Activated CD8-positive, alpha-beta T cell treated with anti-CD3 and anti-CD28 coated beads, Interleukin-2, amount 10 ng/mL, durations not matched to agents 7 days and 5 days (primary cell): Measurements from ENCODE around the gene IL1RAPL1. TPM values are rescaled to one million over a fixed set of nuclear protein-coding genes. Genes with fewer than 3 reads are reported as not detected.
"Not testable (repeated sequence)": the region's sequence is repeated elsewhere in the genome, so short reads cannot be mapped to it uniquely, and the experiment has no call there.

Experiments
- ATAC-seq: fragments of 150-1000 bp; cut with Tn5 transposase; one replicate; pipeline ENCODE4 v1.10.0; 2021; ENCODE audit warnings: moderate library complexity
- CTCF ChIA-PET: fragments of 350-600 bp; sonication (Branson Sonifier 250); formaldehyde crosslinking; loops from one replicate; lab custom pipeline; 2021; ENCODE audit warnings: antibody characterized with exemption; lab: Charles Lee
- POLR2A ChIA-PET: fragments of 350-600 bp; sonication (Branson Sonifier 250); formaldehyde crosslinking; loops from one replicate; lab custom pipeline; 2021; ENCODE audit warnings: antibody characterized with exemption; lab: Charles Lee
- DNase-seq: peaks from one replicate; pipeline ENCODE4 v3.0.0-alpha.2; 2020
- H3K27ac Mint-ChIP-seq: one replicate; pipeline ENCODE4 v1.8.0; 2021; ENCODE audit warnings: mild to moderate bottlenecking, mixed read lengths
- H3K27me3 Mint-ChIP-seq: one replicate; pipeline ENCODE4 v1.8.0; 2021; ENCODE audit warnings: low read depth, mixed read lengths
- H3K36me3 Mint-ChIP-seq: one replicate; pipeline ENCODE4 v1.8.0; 2021; ENCODE audit warnings: low read depth, mixed read lengths
- H3K4me1 Mint-ChIP-seq: one replicate; pipeline ENCODE4 v1.8.0; 2021; ENCODE audit warnings: low read depth, mixed read lengths
- H3K4me3 Mint-ChIP-seq: one replicate; pipeline ENCODE4 v1.8.0; 2021; ENCODE audit warnings: mild to moderate bottlenecking, mixed read lengths
- H3K9me3 Mint-ChIP-seq: one replicate; pipeline ENCODE4 v1.8.0; 2022; ENCODE audit warnings: mixed read lengths; ENCODE audit not compliant: insufficient read depth
- total RNA-seq, 2 experiments: library from RNA; stranded (reverse); gene quantifications; one replicate each; pipeline ENCODE4 v1.2.3, GENCODE V29; 2021

IL1RAPL1 gene
- total RNA-seq, 2 experiments from 2014 or later = not detected

DNA sequence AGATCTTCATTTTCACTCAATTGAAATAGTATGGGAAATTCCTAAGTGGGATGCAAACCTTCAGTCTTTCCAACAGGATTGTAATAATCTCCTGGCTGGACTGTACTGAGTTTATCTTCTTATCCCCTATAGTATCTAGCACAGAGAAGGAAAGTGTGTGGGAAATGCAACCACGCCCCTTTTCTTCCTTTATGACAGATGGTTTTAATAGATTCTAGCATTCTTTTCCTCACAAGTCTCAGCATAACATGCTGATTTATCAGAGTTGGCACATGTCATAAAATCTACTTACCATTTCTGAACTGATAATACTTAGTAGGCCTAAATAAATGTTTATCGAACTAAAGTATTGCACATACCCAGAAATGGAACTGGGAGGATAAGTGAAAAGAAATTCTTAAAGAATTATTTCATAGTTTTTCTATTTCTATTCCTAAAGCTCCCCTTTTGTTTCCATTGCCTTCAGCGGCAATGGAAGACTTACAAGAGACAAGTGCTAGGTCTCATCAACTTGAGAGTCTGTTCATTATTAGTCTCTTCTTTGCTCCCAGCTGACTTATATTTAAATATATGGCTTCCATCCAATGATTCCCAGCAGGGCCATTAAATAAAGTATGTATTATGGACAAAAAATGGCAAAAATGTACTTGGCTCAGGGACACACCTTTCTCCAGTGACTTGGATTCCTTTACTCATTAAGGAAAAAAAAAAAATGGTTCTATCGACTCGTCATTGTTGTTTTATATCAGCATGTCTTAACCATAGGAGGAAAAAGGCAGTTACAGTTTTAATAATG is 484.5 kb downstream of the IL1RAPL1 start:
- DNase-seq = no peak
- ChIA-PET POLR2A (no interaction called here), CTCF (no interaction called here)
- Mint-ChIP-seq H3K9me3 (no peaks in the 10 kb centered on the region), H3K36me3 (no peaks in the 10 kb centered on the region), H3K27ac (no peak overlapping the region), H3K4me1 (no peaks in the 10 kb centered on the region), H3K27me3 (no peaks in the 10 kb centered on the region), H3K4me3 (no peak overlapping the region)
- ATAC-seq = no peak

DNA sequence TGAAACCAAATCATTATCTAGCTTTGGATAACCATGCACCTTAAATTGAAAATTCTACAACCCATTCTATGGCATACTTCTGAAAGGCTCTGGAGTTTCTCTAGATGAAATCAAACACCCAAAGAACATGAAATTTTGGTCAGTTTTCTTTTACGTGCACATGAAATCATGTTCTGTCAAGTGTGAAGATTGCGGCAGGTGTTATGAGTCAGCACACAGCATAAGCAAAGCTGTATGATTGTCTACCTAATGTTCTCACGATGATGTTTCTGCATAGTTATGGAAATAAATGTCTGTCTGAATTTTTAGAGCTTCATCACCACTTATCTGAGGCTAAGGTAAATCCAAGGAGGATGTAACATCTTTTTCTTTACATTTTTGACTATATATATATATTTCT is 495.3 kb downstream of the IL1RAPL1 start:
- DNase-seq = no peak
- ATAC-seq = no peak
- Mint-ChIP-seq H3K27ac (no peak overlapping the region), H3K4me3 (no peak overlapping the region), H3K27me3 (no peaks in the 10 kb centered on the region), H3K36me3 (no peaks in the 10 kb centered on the region), H3K9me3 (peaks cover 3% of the 10 kb centered on the region), H3K4me1 (no peaks in the 10 kb centered on the region)
- ChIA-PET CTCF (no interaction called here), POLR2A (no interaction called here)

DNA sequence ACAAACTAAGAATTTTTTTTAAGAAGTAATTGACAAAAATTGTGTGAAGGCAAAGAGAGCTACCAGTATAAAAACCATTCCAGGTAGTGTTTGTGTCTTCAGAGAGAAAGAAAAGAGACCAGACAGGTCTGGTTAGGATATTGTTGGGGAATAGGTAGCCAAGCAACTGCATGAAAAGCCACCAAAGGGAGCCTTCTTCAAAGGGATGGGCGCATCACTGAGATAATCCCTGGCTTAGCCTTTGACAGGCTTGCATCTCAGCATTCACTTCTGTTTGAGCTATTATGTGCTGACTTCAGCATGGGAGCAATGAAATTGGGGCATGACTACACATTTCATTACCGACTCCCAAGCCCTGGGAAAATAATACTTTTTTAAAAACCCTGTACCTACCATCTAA is 496.6 kb downstream of the IL1RAPL1 start:
- Mint-ChIP-seq H3K4me3 (no peak overlapping the region), H3K27ac (no peak overlapping the region), H3K36me3 (no peaks in the 10 kb centered on the region), H3K4me1 (no peaks in the 10 kb centered on the region), H3K27me3 (no peaks in the 10 kb centered on the region), H3K9me3 (no peaks in the 10 kb centered on the region)
- no peak for DNase-seq
- POLR2A ChIA-PET = no interaction called here
- CTCF ChIA-PET = no interaction called here
- no peak for ATAC-seq

DNA sequence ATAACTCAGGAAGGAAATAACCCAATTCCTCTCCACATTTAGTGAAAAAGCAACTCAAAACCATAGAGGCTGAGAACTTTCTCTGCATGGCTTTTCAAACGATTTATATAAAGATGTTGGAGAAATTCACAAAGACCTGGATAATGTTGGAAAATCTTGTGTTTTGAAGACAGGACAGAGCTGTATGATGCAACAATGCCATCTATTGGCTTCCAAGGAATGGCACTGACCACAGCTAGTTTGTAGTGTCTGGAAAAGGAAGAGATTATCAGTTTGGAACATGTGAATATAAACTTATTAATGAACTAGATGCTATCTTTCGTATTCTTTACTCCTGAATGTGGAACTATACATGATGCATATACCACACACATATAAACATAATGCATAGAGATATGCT is 503.6 kb downstream of the IL1RAPL1 start:
- ATAC-seq (no peak), DNase-seq (no peak)
- H3K36me3 Mint-ChIP-seq = no peaks in the 10 kb centered on the region
- no peaks in the 10 kb centered on the region for H3K27me3 Mint-ChIP-seq
- no peaks in the 10 kb centered on the region for H3K4me1 Mint-ChIP-seq
- CTCF ChIA-PET = interaction anchor here (0.6 kb wide), 1 partner anchor 85 kb away, joined by 3 read pairs; no protein-coding TSS in a partner anchor
- POLR2A ChIA-PET = no interaction called here
- H3K4me3 Mint-ChIP-seq = no peak overlapping the region
- no peaks in the 10 kb centered on the region for H3K9me3 Mint-ChIP-seq
- no peak overlapping the region for H3K27ac Mint-ChIP-seq

DNA sequence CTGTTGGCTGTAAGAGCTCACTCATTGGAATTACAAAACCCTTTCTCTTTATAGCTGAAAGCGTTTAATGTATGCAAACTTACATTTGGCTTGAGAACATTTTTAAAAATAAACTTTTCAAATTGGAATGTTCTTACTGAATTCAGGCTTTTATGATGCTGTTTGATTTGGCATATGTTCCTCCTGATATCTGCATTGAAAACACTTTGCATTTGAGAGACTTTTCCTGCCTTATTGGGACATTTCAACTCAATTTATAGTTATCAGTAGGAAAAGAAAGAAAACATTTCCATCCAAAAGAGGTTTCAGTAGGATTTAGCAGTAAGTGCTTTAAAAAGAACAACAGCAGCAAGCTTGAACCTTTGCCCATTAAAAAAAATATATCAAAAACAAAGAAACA is 520.0 kb downstream of the IL1RAPL1 start:
- no peak overlapping the region for H3K27ac Mint-ChIP-seq
- CTCF ChIA-PET = no interaction called here
- H3K4me3 Mint-ChIP-seq = no peak overlapping the region
- H3K27me3 Mint-ChIP-seq = no peaks in the 10 kb centered on the region
- H3K9me3 Mint-ChIP-seq = peaks cover 4% of the 10 kb centered on the region
- DNase-seq (no peak), ATAC-seq (no peak)
- no peaks in the 10 kb centered on the region for H3K36me3 Mint-ChIP-seq
- no peaks in the 10 kb centered on the region for H3K4me1 Mint-ChIP-seq
- POLR2A ChIA-PET = no interaction called here

DNA sequence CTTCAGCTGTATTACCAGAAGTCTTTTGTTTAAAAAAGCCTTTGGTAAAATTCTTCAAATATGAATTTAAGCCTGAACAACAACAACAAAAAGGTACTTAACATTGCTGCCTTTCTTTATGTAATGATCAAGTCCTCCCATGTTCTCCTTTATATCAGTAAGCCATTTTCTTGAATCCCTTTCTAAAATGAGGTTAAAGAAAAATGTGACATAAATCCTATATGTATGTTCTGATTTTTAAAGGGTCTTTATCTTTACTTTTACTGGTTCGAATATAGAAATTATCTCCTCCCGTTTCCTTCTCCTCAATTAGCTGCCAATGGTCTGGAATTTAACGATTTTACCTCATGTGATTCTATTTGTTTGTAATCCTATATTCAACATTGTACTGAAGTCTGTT is 522.8 kb downstream of the IL1RAPL1 start:
- Mint-ChIP-seq H3K27me3 (no peaks in the 10 kb centered on the region), H3K9me3 (peaks cover 4% of the 10 kb centered on the region), H3K27ac (no peak overlapping the region), H3K4me1 (no peaks in the 10 kb centered on the region), H3K36me3 (no peaks in the 10 kb centered on the region), H3K4me3 (no peak overlapping the region)
- DNase-seq (no peak), ATAC-seq (no peak)
- POLR2A ChIA-PET = no interaction called here
- CTCF ChIA-PET = no interaction called here

DNA sequence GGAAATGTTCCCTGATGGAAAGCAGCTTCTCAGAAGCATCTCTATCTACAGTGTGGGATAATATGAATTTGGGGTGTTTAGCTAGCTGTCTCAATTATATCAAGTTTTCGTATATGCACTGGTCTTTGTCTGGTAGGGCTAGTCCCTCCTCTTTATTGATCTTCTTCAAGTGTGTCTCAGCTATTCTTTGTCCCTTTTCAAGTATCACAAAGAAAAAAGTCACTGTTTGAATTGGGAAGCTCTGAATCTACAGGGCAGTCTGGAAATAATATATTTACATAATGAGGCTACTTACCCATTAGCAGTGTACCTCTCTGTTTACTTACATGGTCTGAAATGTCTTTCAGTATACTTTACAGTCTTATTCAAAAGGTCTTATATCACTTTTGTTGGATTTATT is 526.0 kb downstream of the IL1RAPL1 start:
- Mint-ChIP-seq H3K4me1 (no peaks in the 10 kb centered on the region), H3K9me3 (no peaks in the 10 kb centered on the region), H3K27ac (no peak overlapping the region), H3K27me3 (no peaks in the 10 kb centered on the region), H3K4me3 (no peak overlapping the region), H3K36me3 (no peaks in the 10 kb centered on the region)
- DNase-seq (no peak), ATAC-seq (no peak)
- CTCF ChIA-PET = no interaction called here
- POLR2A ChIA-PET = no interaction called here

DNA sequence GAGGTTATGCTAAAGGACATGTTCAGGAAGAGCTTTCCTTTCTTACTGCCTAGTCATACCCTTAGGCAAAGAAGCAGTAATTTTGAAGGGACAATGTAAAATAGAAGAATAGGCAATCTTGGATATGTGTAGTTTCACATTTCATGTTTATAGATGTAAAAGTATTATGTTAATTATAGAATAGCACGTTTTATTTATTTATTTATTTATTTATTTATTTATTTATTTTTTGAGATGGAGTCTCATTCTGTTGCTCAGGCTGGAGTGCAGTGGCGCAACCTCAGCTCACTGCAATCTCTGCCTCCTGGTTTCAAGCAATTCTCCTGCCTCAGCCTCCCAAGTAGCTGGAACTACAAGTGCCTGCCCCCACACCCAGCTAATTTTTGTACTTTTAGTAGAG is 535.6 kb downstream of the IL1RAPL1 start:
- H3K4me1 Mint-ChIP-seq, H3K9me3 Mint-ChIP-seq, CTCF ChIA-PET, H3K4me3 Mint-ChIP-seq, DNase-seq, H3K27me3 Mint-ChIP-seq, POLR2A ChIA-PET, H3K36me3 Mint-ChIP-seq, ATAC-seq, H3K27ac Mint-ChIP-seq: not testable (repeated sequence)

DNA sequence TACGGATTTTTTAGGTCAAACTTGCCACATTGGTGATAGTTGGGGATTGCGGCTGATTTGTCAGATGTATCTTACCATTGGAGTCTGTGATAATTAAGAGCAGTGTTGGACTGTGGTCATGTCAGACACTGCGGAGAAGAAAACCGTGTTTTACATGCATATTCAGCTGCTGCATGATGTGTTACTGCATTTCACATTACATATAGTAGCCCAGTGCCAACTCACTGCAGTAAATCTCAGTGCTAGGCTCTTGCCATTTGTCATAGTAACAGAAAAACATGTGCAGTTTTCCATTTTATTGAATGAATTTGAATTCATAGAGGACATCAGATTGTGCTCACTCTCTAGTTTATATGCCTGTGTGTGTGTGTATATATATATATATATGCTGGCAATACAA is 543.7 kb downstream of the IL1RAPL1 start:
- no peaks in the 10 kb centered on the region for H3K36me3 Mint-ChIP-seq
- H3K27me3 Mint-ChIP-seq = no peaks in the 10 kb centered on the region
- H3K9me3 Mint-ChIP-seq = no peaks in the 10 kb centered on the region
- ATAC-seq = no peak
- H3K4me1 Mint-ChIP-seq = no peaks in the 10 kb centered on the region
- no peak overlapping the region for H3K4me3 Mint-ChIP-seq
- H3K27ac Mint-ChIP-seq = no peak overlapping the region
- CTCF ChIA-PET = no interaction called here
- POLR2A ChIA-PET = no interaction called here
- DNase-seq = no peak

DNA sequence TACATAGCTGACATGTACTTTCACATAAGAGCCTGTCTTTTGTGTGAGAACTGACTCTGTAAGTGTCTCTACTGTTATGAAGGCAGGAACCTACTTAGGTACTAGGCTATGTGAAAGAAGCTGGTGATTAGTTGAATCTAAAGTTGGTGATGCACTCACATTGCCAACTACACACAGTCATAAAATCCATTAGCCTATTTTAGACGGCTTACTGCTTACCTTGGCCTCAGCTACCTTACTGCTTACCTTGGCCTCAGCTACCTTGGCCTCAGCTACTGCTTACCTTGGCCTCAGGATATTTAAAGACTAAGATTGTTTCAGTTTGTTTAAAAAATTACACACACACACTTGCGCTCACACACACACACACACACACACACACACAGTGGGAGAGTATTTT is 549.7 kb downstream of the IL1RAPL1 start:
- no peaks in the 10 kb centered on the region for H3K36me3 Mint-ChIP-seq
- ChIA-PET POLR2A (no interaction called here), CTCF (no interaction called here)
- no peaks in the 10 kb centered on the region for H3K27me3 Mint-ChIP-seq
- no peak overlapping the region for H3K4me3 Mint-ChIP-seq
- DNase-seq (no peak), ATAC-seq (no peak)
- H3K27ac Mint-ChIP-seq = no peak overlapping the region
- no peaks in the 10 kb centered on the region for H3K9me3 Mint-ChIP-seq
- no peaks in the 10 kb centered on the region for H3K4me1 Mint-ChIP-seq

DNA sequence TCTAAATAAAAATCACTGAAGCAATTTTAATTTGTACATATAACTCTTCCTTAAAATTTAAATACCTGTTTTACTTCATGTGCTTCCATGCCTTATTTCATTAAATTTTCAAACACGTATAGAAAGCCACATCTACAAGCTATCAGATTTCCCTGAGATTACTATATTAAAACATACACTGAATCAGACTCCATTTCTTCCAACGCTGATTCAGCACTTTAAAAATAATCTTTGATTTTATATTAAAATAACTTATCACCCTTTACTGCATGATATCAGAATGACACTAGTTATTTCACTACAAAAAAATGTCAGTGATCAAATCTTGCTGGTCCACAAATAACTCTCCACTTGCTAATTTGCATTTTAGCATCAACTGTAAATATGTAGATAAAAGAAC is 550.8 kb downstream of the IL1RAPL1 start:
- DNase-seq (no peak), ATAC-seq (no peak)
- no peaks in the 10 kb centered on the region for H3K27me3 Mint-ChIP-seq
- CTCF ChIA-PET = no interaction called here
- no peaks in the 10 kb centered on the region for H3K36me3 Mint-ChIP-seq
- no peaks in the 10 kb centered on the region for H3K9me3 Mint-ChIP-seq
- no peaks in the 10 kb centered on the region for H3K4me1 Mint-ChIP-seq
- POLR2A ChIA-PET = no interaction called here
- no peak overlapping the region for H3K4me3 Mint-ChIP-seq
- no peak overlapping the region for H3K27ac Mint-ChIP-seq

DNA sequence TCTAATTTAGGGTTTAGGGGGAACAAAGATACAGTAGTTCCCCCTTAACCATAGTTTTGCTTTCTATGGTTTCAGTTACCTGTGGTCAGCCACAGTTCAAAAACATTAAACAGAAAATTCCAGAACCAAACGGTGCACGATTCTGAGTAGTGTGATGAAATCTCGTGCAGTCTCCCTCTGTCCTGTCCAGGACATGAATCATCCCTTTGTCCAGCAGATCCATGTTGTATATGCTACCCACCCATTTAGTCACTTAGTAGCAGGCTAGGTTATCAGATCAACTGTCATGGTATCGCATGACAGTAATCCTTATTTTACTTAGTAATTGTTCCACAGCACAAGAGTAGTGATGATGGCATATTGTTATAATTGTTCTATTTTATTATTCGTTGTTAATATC is 556.1 kb downstream of the IL1RAPL1 start:
- Mint-ChIP-seq H3K9me3 (no peaks in the 10 kb centered on the region), H3K27me3 (no peaks in the 10 kb centered on the region), H3K4me1 (no peaks in the 10 kb centered on the region), H3K36me3 (no peaks in the 10 kb centered on the region), H3K27ac (no peak overlapping the region), H3K4me3 (no peak overlapping the region)
- ChIA-PET CTCF (no interaction called here), POLR2A (no interaction called here)
- DNase-seq (no peak), ATAC-seq (no peak)

DNA sequence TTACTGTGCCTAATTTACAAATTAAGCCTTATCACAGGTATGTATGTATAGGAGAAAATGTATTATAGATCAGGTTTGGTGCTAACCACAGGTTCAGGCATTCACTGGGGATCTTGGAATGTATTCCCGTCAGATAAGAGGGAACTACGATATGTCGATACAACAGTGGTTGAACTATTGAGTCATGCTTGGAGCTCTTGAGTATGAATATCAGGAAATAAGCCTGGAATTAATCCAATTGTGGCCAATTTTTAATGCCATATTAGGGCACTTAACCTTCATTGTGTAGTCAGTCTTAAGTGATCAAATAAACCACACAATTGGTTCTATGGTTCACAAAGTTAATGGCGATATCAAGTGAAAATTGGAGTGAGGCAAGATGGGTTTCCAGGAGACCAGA is 556.5 kb downstream of the IL1RAPL1 start:
- no peaks in the 10 kb centered on the region for H3K9me3 Mint-ChIP-seq
- no peak overlapping the region for H3K27ac Mint-ChIP-seq
- ChIA-PET POLR2A (no interaction called here), CTCF (no interaction called here)
- DNase-seq (no peak), ATAC-seq (no peak)
- no peak overlapping the region for H3K4me3 Mint-ChIP-seq
- H3K4me1 Mint-ChIP-seq = no peaks in the 10 kb centered on the region
- H3K27me3 Mint-ChIP-seq = no peaks in the 10 kb centered on the region
- no peaks in the 10 kb centered on the region for H3K36me3 Mint-ChIP-seq
